ENCODE measurements around the gene RAD51B. TPM values are rescaled to one million over a fixed set of nuclear protein-coding genes. Genes with fewer than 3 reads are reported as not detected.

RAD51B gene
- total RNA-seq, 1 experiment from 2014 or later = 10.8 TPM

DNA sequence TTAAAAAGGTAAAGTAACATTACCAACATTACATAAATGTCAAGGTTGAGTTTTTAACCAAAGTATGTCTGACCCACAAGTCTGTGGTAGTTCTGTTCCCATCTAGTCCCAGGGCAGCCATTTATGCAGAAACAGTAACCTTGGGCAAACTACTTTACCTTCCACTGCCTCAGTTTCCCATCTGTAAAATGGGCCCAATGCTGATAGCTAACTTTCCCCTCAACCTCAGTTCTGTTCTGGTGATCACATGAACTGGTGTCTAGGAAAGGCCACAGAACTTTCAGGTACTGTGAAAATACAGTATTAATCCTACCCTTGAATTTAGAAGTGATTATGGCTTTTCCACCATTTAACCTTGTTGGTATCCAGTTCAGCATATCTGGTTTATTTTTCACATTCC, 859.7 kb downstream of the RAD51B start:
- H3K79me2 ChIP-seq (ENCODE audit: low read length) = no peaks in the 10 kb centered on the region
- no peak overlapping the region for H3K4me3 ChIP-seq (ENCODE audit: low read length)
- H3K9ac ChIP-seq (ENCODE audit: low read length) = no peak overlapping the region
- CTCF ChIA-PET = no interaction called here
- no peaks in the 10 kb centered on the region for H3K36me3 ChIP-seq (ENCODE audit: low read depth, low read length)
- intact Hi-C loops (cut with micrococcal nuclease) = no loop called here
- no peak for DNase-seq
- no peak for ATAC-seq
- no peaks in the 10 kb centered on the region for H4K20me1 ChIP-seq (ENCODE audit: low read length)
- H3K27me3 ChIP-seq (ENCODE audit: low read length) = no peaks in the 10 kb centered on the region
- H3K4me2 ChIP-seq (ENCODE audit: low read length) = no peak overlapping the region
- no peaks in the 10 kb centered on the region for H3K9me2 ChIP-seq (replicated peaks; ENCODE audit: low read length)
- peaks cover 43% of the 10 kb centered on the region for H3K4me1 ChIP-seq (ENCODE audit: insufficient read depth, low read length)
- BruUV-seq (replicated peaks) = no TSS peak
- no peaks in the 10 kb centered on the region for H3F3A ChIP-seq (ENCODE audit: low read length, unreplicated experiment)
- no peak overlapping the region for H2AFZ ChIP-seq (ENCODE audit: low read length)
- POLR2A ChIA-PET (ENCODE audit: unreplicated experiment) = no interaction called here
- TF ChIP-seq EZH2 (IDR thresholded peaks at IDR 0.05; ENCODE audit: low read length, unreplicated experiment) = no peak
- TF ChIP-seq, protein P1, sequence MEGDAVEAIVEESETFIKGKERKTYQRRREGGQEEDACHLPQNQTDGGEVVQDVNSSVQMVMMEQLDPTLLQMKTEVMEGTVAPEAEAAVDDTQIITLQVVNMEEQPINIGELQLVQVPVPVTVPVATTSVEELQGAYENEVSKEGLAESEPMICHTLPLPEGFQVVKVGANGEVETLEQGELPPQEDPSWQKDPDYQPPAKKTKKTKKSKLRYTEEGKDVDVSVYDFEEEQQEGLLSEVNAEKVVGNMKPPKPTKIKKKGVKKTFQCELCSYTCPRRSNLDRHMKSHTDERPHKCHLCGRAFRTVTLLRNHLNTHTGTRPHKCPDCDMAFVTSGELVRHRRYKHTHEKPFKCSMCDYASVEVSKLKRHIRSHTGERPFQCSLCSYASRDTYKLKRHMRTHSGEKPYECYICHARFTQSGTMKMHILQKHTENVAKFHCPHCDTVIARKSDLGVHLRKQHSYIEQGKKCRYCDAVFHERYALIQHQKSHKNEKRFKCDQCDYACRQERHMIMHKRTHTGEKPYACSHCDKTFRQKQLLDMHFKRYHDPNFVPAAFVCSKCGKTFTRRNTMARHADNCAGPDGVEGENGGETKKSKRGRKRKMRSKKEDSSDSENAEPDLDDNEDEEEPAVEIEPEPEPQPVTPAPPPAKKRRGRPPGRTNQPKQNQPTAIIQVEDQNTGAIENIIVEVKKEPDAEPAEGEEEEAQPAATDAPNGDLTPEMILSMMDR (conservative IDR thresholded peaks at IDR 0.05; ENCODE audit: low read depth, low read length) = no peak
- no peak for TF ChIP-seq EZH2phosphoT487 (IDR thresholded peaks at IDR 0.05; ENCODE audit: borderline replicate concordance, low read length)
- H3K9me3 ChIP-seq (ENCODE audit: low read length) = no peaks in the 10 kb centered on the region
- no peak overlapping the region for H3K27ac ChIP-seq (ENCODE audit: low read length)

DNA sequence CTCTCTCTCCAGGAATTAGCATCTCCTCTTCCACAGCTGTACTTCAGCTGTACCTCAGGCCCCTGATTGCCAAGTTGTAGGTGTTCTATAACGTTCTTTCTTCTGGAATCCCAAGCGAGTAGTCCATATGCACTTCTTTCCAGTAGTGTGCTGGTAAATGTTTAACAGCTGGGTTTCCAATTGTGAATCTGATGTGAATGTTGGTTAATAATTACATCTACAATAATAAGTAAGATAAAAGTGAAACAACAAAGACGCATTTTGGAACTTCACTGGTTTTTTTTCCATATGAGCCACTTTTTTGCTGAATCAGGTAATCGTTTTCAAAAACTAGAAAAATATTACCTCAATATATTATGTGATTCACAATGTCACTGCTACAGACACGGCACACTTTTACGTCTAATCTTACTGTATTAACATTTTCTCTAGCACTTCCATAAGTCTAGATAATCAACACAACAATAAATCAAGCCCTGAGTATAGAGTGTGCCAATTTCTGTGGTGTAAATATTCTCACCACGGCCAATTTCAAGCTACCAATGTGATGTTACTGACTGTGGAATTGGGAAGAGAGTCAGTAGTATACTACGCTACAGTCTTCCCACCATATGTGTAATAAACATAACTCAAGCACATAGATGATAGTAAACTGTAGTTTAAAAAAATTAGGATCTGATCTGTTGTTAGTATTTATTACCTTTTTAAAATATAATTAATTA, 860.3 kb downstream of the RAD51B start:
- no peak overlapping the region for H3K27ac ChIP-seq (ENCODE audit: low read length)
- H3K4me1 ChIP-seq (ENCODE audit: insufficient read depth, low read length) = peaks cover 44% of the 10 kb centered on the region
- no peak overlapping the region for H3K9ac ChIP-seq (ENCODE audit: low read length)
- H3K9me3 ChIP-seq (ENCODE audit: low read length) = no peaks in the 10 kb centered on the region
- CTCF ChIA-PET = no interaction called here
- H3F3A ChIP-seq (ENCODE audit: low read length, unreplicated experiment) = no peaks in the 10 kb centered on the region
- no peaks in the 10 kb centered on the region for H4K20me1 ChIP-seq (ENCODE audit: low read length)
- DNase-seq (no peak), ATAC-seq (no peak)
- TF ChIP-seq EZH2phosphoT487 (IDR thresholded peaks at IDR 0.05; ENCODE audit: borderline replicate concordance, low read length) = no peak
- TF ChIP-seq, protein P1 (conservative IDR thresholded peaks at IDR 0.05; ENCODE audit: low read depth, low read length) = no peak
- no peak for TF ChIP-seq EZH2 (IDR thresholded peaks at IDR 0.05; ENCODE audit: low read length, unreplicated experiment)
- H2AFZ ChIP-seq (ENCODE audit: low read length) = no peak overlapping the region
- POLR2A ChIA-PET (ENCODE audit: unreplicated experiment) = interaction anchor here (0.6 kb wide), 2 partner anchors 23 to 540 kb away, joined by 3 to 4 read pairs; no protein-coding TSS in a partner anchor
- H3K79me2 ChIP-seq (ENCODE audit: low read length) = no peaks in the 10 kb centered on the region
- H3K4me3 ChIP-seq (ENCODE audit: low read length) = no peak overlapping the region
- H3K9me2 ChIP-seq (replicated peaks; ENCODE audit: low read length) = no peaks in the 10 kb centered on the region
- H3K36me3 ChIP-seq (ENCODE audit: low read depth, low read length) = no peaks in the 10 kb centered on the region
- no peaks in the 10 kb centered on the region for H3K27me3 ChIP-seq (ENCODE audit: low read length)
- no TSS peak for BruUV-seq (replicated peaks)
- intact Hi-C loops (cut with micrococcal nuclease) = no loop called here
- H3K4me2 ChIP-seq (ENCODE audit: low read length) = no peak overlapping the region

DNA sequence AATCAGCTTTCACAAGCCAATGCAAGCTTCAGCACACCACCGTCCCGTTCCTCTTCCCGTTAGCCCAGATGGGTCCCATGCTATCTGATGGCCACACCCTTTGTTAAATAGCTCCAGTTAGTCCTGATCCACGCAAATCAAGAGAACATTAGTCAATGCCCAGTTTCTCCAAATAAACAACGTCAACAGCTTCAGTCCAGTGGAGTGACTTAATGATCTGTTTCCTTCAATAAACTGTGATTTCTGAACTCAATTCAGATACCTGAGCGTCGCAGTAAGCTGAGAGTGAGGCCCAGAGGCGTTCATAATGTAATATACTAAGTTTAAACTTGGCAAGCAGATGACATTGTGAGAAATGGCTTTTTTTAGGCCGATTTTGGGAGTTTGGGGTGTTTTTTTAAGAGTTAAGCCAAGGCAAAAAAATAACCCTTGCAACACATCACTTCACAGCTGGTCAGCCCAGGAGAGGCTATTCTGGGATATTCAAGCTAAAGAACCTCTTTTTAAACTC, 861.0 kb downstream of the RAD51B start:
- Histone ChIP-seq H3F3A (ENCODE audit: low read length, unreplicated experiment) (no peaks in the 10 kb centered on the region), H3K9me2 (replicated peaks; ENCODE audit: low read length) (no peaks in the 10 kb centered on the region), H3K4me3 (ENCODE audit: low read length) (no peak overlapping the region), H3K9me3 (ENCODE audit: low read length) (no peaks in the 10 kb centered on the region), H4K20me1 (ENCODE audit: low read length) (no peaks in the 10 kb centered on the region), H3K4me2 (ENCODE audit: low read length) (no peak overlapping the region), H3K79me2 (ENCODE audit: low read length) (no peaks in the 10 kb centered on the region), H3K27me3 (ENCODE audit: low read length) (no peaks in the 10 kb centered on the region), H3K36me3 (ENCODE audit: low read depth, low read length) (no peaks in the 10 kb centered on the region), H3K27ac (ENCODE audit: low read length) (no peak overlapping the region), H3K4me1 (ENCODE audit: insufficient read depth, low read length) (peaks cover 44% of the 10 kb centered on the region), H2AFZ (ENCODE audit: low read length) (no peak overlapping the region), H3K9ac (ENCODE audit: low read length) (no peak overlapping the region)
- no peak for DNase-seq
- BruUV-seq (replicated peaks) = no TSS peak
- no peak for ATAC-seq
- CTCF ChIA-PET = no interaction called here
- intact Hi-C loops (cut with micrococcal nuclease) = no loop called here
- TF ChIP-seq, protein P1 (conservative IDR thresholded peaks at IDR 0.05; ENCODE audit: low read depth, low read length) = no peak
- TF ChIP-seq EZH2phosphoT487 (IDR thresholded peaks at IDR 0.05; ENCODE audit: borderline replicate concordance, low read length) = no peak
- TF ChIP-seq EZH2 (IDR thresholded peaks at IDR 0.05; ENCODE audit: low read length, unreplicated experiment) = no peak
- POLR2A ChIA-PET (ENCODE audit: unreplicated experiment) = interaction anchor here (0.5 to 0.6 kb wide), 2 partner anchors 18 to 22 kb away, joined by 4 to 5 read pairs; no protein-coding TSS in a partner anchor

Data from PC-3 (cell line).